WERI-Rb-1 (cell line): ENCODE results near the gene CTDSPL.

Experiments used
- DNase-seq: peaks from one replicate; pipeline ENCODE4 v3.0.0-alpha.2; 2020
- H3K27ac ChIP-seq: fragments of 250-450 bp; sonication (Bioruptor Pico); 2 replicates; pipeline ENCODE4 v1.5.1; 2020; ENCODE audit warnings: mild to moderate bottlenecking, moderate library complexity
- H3K27me3 ChIP-seq: fragments of 250-450 bp; sonication (Bioruptor Pico); 2 replicates; pipeline ENCODE4 v1.5.1; 2021; ENCODE audit warnings: mild to moderate bottlenecking, low read depth, moderate library complexity; ENCODE audit not compliant: insufficient read depth, severe bottlenecking
- H3K36me3 ChIP-seq: fragments of 250-450 bp; sonication (Bioruptor Pico); 2 replicates; pipeline ENCODE4 v1.5.1; 2020; ENCODE audit warnings: mild to moderate bottlenecking, moderate library complexity
- H3K4me3 ChIP-seq: 2 replicates; pipeline ENCODE4 v1.5.1; 2011; ENCODE audit warnings: low read depth, mild to moderate bottlenecking, control low read depth, low read length
- H3K9me3 ChIP-seq: fragments of 250-450 bp; sonication (Bioruptor Pico); 2 replicates; pipeline ENCODE4 v1.5.1; 2021; ENCODE audit warnings: mild to moderate bottlenecking, moderate library complexity; ENCODE audit not compliant: severe bottlenecking
- CTCF ChIP-seq: IDR thresholded peaks from 2 replicates; pipeline ENCODE4 v1.5.1; 2011; ENCODE audit warnings: low read depth, mild to moderate bottlenecking, control low read depth, inconsistent platforms, low read length

CTDSPL gene

GRCh38 chr3:37867144-37867543, 5.5 kb downstream of the CTDSPL start:
- peaks cover 2% of the 10 kb centered on the region for H3K9me3 ChIP-seq
- no peak overlapping the region for H3K4me3 ChIP-seq
- no peak for DNase-seq
- H3K36me3 ChIP-seq, result no peaks in the 10 kb centered on the region
- H3K27me3 ChIP-seq, result no peaks in the 10 kb centered on the region
- TF ChIP-seq CTCF, result no peak
- no peak overlapping the region for H3K27ac ChIP-seq

- no peak overlapping the region for H3K27ac ChIP-seq
- TF ChIP-seq CTCF, result no peak
- no peak for DNase-seq
Observed at GRCh38 chr3:37871858-37872257, 10.2 kb downstream of the CTDSPL start.

GRCh38 chr3:37872413-37873160, 10.9 kb downstream of the CTDSPL start:
- H3K9me3 ChIP-seq, result peaks cover 2% of the 10 kb centered on the region
- no peaks in the 10 kb centered on the region for H3K36me3 ChIP-seq
- DNase-seq, result no peak
- no peak overlapping the region for H3K4me3 ChIP-seq
- H3K27ac ChIP-seq, result no peak overlapping the region
- no peak for TF ChIP-seq CTCF
- H3K27me3 ChIP-seq, result no peaks in the 10 kb centered on the region

More at GRCh38 chr3:37871858-37872257, 10.2 kb downstream of the CTDSPL start:
- no peaks in the 10 kb centered on the region for H3K27me3 ChIP-seq
- no peaks in the 10 kb centered on the region for H3K36me3 ChIP-seq
- H3K4me3 ChIP-seq, result no peak overlapping the region
- peaks cover 2% of the 10 kb centered on the region for H3K9me3 ChIP-seq

GRCh38 chr3:37876279-37876678, 14.6 kb downstream of the CTDSPL start:
- no peak overlapping the region for H3K27ac ChIP-seq
- no peaks in the 10 kb centered on the region for H3K27me3 ChIP-seq
- DNase-seq, result no peak

GRCh38 chr3:37882711-37883110, 21.0 kb downstream of the CTDSPL start:
- H3K9me3 ChIP-seq, result no peaks in the 10 kb centered on the region
- no peak for DNase-seq
- no peak overlapping the region for H3K4me3 ChIP-seq
- no peaks in the 10 kb centered on the region for H3K36me3 ChIP-seq
- no peak for TF ChIP-seq CTCF
- H3K27me3 ChIP-seq, result no peaks in the 10 kb centered on the region
- no peak overlapping the region for H3K27ac ChIP-seq

More at GRCh38 chr3:37876279-37876678, 14.6 kb downstream of the CTDSPL start:
- no peak for TF ChIP-seq CTCF
- no peaks in the 10 kb centered on the region for H3K36me3 ChIP-seq
- no peak overlapping the region for H3K4me3 ChIP-seq
- H3K9me3 ChIP-seq, result no peaks in the 10 kb centered on the region

GRCh38 chr3:37885814-37886213, 24.1 kb downstream of the CTDSPL start:
- no peaks in the 10 kb centered on the region for H3K9me3 ChIP-seq
- no peak for DNase-seq
- H3K27me3 ChIP-seq, result no peaks in the 10 kb centered on the region
- H3K36me3 ChIP-seq, result no peaks in the 10 kb centered on the region
- TF ChIP-seq CTCF, result no peak
- H3K4me3 ChIP-seq, result no peak overlapping the region
- no peak overlapping the region for H3K27ac ChIP-seq
